COLO668 (cell line): ENCODE data around the gene USP32.

Experiments used
- DNase-seq: peaks from one replicate; lab custom pipeline; 2025; ENCODE audit not compliant: unreplicated experiment; lab: John Stamatoyannopoulos, UW

The USP32 gene

GRCh38 chr17:60303406-60304099, 88.4 kb downstream of the USP32 start:
- DNase-seq: no peak

DNA sequence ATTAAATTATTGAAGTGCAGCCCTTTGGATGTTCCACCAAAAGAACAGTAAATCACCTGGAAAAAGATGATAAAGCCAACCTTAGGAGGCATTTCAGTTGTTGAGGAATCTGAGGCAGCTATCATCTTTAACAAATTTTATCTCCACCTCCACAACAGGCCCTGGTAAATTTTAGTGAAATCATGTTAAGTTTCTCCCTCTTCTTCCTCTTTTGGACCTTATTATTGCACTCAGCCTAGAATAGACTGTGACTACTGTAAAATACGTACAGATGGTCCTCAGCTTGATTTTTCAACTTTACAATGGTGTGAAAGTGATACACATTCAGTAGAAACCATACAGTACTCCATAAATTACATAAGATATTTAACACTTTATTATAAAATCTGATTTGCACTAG, 90.3 kb downstream of the USP32 start:
- DNase-seq: no peak

DNA sequence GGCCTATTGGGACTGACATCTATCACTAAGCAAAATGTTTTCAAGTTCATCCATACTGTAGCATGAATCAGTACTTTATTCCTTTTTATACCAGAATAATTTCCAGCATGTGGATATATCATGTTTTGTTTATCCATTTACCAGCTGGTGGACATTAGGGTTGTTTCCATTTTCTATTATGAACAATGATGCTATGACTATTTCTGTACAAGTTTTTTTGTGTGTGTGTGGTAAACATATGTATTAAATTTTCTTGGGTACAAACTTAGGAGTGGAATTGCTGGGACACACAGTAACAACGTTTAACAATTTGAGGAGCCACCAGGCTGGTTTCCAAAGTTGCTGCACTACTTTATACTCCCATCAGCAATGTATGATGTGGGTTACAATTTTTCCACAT, 91.0 kb downstream of the USP32 start:
- no peak for DNase-seq

- DNase-seq: no peak
Observed at GRCh38 chr17:60300011-60300410, 91.9 kb downstream of the USP32 start.

- no peak for DNase-seq
Observed at GRCh38 chr17:60297760-60298401, 94.1 kb downstream of the USP32 start.

DNA sequence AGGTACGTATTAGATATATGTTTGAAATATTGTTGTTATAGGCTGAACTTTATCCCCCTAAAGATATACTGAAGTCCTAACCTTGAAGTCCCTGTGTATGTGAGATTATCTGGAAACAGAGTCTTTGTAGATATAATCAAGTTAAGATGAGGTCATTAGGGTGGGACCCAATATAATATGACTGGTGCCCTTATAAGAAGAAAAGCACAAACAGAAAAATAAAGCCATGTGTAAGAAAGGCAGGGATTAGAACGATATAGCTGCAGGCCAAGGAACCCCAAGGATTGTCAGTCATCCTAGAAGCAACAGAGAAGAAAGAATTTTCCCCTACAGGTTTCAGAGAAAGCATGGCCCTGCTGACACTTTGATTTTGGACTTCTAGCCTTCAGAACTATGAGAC, 95.8 kb downstream of the USP32 start:
- no peak for DNase-seq

DNA sequence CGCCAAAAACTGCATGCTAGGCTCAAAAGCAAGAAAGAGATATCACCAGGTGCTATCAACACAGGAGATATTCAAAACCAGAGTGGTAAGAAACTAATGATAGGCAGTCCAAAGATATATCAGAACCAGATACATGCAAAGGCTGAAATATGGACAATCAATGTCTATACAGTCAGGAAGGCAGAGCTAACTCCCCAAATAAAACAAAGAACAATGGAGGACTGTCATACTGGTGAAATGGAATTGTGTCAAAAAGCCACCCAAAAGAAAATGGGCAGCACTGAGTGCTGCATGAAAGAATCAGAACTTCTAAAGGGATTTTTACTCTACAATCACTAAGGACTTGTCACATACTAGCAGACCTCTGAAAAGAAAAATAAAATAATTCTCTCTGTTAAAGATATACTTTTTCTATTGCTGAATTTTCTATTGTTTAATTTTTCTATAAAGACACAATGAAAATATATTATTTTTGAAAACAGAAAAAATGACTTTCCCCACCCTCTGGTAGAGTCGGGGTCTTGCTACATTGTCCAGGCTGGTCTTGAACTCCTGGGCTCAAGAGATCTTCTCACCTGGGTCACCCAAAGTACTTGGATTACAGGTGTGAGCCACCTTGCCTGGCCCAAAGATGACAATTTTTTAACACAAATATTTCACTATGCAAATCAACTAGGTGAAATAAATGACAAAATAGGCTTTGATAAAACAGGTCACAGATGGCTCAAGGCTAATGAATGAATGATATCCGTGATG, 98.2 kb downstream of the USP32 start:
- DNase-seq: no peak

DNA sequence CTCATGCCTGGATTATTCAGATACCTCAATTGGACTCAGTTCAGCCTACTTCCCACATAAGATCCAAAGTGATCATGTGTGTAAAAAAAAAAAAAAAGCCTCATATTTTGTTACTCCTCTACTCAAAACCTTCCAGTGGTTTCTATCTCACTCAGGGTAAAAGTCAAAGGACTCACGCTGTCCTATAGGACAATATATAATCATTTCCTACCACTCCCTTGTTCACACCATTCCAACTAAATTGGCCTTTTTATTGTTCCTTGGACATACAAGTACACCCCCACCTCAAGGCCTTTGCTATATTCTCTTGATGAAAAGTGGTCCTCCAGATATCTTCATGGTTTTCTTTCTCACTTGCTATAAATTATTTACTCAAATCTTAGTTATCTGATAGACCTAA, 99.2 kb downstream of the USP32 start:
- no peak for DNase-seq

GRCh38 chr17:60284709-60285108, 107.2 kb downstream of the USP32 start:
- no peak for DNase-seq

GRCh38 chr17:60283816-60284215, 108.1 kb downstream of the USP32 start:
- DNase-seq: no peak

DNA sequence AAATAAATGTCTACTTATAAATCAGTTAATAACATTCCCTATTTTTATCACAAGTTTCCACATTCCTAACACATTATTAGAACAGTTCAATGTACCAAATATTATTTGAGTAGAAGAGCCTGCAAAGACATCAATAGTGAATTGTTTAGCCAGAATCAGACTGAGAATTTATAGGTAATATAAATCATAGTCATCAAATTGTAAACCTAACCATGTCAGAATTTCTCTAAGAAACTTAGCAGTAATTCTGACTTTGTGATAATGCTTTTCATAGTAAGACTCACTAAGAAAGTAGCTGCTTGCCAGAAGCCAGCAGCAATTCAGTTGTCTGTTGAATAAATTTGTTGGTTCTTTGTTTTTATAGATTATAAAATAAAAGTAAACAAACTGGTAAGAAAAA, 111.3 kb downstream of the USP32 start:
- no peak for DNase-seq

GRCh38 chr17:60278237-60278636, 113.7 kb downstream of the USP32 start:
- no peak for DNase-seq

DNA sequence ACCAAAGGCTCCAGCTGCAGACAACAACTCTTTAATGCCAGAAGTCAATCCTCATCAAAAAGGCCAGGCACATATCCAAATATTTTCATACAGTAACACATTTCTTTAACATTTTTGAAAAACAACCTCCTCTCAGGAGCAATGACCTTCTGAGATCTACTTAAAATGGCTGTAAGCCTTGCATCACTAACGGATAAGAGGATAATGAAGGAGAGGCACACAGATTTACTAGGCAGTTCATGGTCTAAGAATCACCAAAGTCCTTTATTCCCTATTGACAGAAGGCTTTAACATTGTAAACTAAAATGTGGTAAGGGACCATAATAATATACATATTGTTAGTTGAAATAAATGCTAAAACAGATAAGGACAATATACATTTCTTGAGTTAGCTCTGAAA, 114.7 kb downstream of the USP32 start:
- DNase-seq: no peak

GRCh38 chr17:60269417-60269816, 122.5 kb downstream of the USP32 start:
- DNase-seq: no peak

DNA sequence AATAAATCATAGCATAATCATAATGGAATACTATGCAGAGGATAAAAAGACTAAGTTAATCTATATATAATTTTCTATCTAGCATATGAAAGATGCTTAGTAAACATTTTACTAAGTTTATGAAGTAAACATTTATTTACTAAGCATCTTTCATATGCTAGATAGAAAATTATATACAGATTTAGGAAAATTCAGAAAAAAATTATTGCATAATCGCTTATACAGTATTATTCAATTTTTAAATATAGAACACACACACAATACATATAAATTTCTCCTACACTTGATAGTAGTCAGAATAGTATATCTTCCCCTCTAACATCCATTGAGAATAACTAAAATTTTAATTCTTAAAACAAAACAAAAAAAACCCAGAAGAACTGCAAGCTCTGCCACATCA, 131.4 kb downstream of the USP32 start:
- DNase-seq: no peak

DNA sequence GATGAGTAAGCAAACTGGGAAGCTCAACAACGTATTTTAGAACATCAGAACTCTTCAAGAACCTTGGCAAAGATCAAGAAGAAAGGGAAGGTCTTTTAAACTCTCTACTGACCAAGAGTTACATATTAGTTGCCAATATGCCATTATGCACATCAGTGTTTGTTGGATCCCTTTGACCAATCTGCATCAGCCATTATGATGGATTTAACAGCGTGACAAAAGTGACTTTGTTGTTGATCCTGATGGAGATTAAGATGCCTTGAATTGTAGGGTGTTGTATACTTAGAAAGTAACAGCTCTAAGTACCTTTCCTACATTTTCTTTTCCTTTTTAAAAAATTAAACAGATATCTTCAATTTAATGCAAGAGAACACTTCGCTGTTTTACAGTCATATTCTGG, 133.6 kb downstream of the USP32 start:
- DNase-seq: no peak

DNA sequence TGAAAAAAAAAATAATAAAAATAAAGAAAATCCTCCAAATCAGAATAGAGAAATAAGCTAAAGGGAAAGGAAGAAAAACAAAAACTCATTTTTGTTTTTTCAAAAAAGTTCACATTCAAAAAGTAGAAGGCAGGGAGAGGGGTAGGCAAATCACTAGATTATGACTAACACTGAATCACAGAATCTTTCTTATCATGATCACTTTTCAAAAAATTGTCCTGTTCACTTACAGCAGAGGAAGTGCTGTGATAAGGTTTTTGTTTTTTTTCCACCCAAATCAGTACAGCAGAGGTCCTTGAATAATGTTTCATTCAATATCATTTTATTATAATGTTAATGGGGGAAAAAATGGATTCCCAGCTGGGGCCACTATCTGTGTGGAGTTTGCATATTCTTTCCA, 135.8 kb downstream of the USP32 start:
- DNase-seq: no peak

DNA sequence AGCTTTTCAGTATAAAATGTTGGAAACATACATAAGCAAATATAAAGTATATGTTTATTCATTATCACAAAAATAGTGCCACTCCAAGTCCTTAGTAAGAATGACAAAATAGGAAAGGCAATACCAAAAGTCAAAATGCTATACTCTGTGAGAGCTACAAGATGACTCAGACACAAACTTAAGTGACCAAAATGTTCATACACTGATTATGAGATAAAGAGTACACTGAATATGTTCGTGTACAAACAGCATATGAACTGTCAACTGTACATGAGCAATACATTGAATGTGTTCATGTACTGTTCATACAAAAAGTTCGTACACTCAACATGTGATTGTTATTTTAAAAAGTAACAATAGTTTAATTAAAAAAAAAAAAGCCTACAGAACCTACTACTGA, 138.9 kb downstream of the USP32 start:
- DNase-seq: no peak

DNA sequence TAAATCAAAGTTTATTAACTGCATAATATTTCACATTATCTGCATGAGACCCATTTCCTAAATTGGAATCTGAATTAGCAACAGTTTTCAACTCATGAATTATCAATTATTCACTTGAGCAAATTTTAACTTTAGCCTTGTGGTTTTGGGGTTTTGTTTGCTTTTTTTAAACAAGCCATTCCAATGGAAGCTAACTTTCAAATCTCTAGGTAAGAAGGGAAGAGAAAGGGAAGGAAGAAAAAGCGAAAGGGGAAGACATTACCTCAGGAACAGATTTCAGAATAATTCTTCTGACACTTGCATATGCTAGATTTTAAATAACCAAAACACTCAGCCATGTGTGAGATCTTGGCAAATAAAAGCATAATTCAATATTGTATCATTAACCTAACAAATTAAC, 139.5 kb downstream of the USP32 start:
- no peak for DNase-seq

DNA sequence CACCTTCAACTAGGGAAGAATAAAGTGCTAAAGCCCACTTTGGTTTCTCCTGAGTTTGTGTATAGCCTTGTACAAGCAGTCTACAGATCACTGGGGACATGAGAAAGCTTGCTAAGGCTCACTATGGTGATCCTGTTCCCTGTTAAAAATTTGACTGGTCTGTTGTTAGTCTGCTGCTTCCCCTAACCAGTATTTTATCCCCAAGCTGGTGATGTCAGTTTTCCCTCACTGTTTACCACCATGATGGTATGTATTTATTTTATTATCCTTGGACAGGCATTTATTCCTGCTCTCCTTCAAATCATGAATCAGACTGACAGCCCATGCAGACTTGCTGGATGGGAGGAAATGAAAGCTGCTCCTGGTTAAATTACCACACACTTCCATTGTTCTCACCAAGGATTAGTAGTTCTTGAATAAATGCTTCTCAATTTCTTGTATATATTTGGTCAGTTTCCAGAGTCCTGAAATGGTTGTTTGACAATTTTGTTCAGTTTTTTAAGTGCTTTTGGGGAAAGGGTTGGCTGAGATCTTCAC, 142.6 kb downstream of the USP32 start:
- DNase-seq: no peak

- DNase-seq: no peak
Observed at GRCh38 chr17:60248618-60249289, 143.2 kb downstream of the USP32 start.
